PC-9 (cell line): ENCODE data around the gene NCAPH2. TPM values are rescaled to one million over a fixed set of nuclear protein-coding genes. Genes with fewer than 3 reads are reported as not detected.

Experiments
- BruUV-seq: library from RNA; stranded (reverse); fragments of 400-500 nt; replicated peaks from 2 replicates; lab custom pipeline; 2021; lab: Mats Ljungman, UMichigan
- CTCF ChIA-PET: fragments of 300-600 bp; sonication (Branson Sonifier 250); formaldehyde crosslinking; loops from one replicate; lab custom pipeline; 2022; ENCODE audit warnings: antibody characterized with exemption; lab: Charles Lee
- POLR2A ChIA-PET: fragments of 300-600 bp; sonication (Branson Sonifier 250); formaldehyde crosslinking; loops from one replicate; lab custom pipeline; 2022; ENCODE audit warnings: antibody characterized with exemption; ENCODE audit not compliant: unreplicated experiment; lab: Charles Lee
- DNase-seq, 2 experiments: peaks; one replicate each; pipeline versions ENCODE4 v3.0.0 to v3.0.0-alpha.2; 2015 to 2022; ENCODE audit warnings: mixed read lengths in 1 of 2
- H2AFZ ChIP-seq: fragments of 200-600 bp; sonication (generic); 2 replicates; pipeline ENCODE4 v1.8.1; 2017; ENCODE audit warnings: antibody characterized with exemption
- H3F3A ChIP-seq: fragments of 200-600 bp; sonication (generic); 2 replicates; pipeline ENCODE4 v1.8.1; 2017; ENCODE audit warnings: antibody characterized with exemption, mild to moderate bottlenecking, low read depth; ENCODE audit not compliant: insufficient read depth
- H3K27ac ChIP-seq: fragments of 200-600 bp; sonication (generic); 2 replicates; pipeline ENCODE4 v1.6.1; 2016; ENCODE audit warnings: mixed run types
- H3K27me3 ChIP-seq: fragments of 200-600 bp; sonication (generic); 2 replicates; pipeline ENCODE4 v1.6.1; 2016; ENCODE audit warnings: low read depth, mixed run types; ENCODE audit not compliant: insufficient read depth
- H3K36me3 ChIP-seq: fragments of 200-600 bp; sonication (generic); 2 replicates; pipeline ENCODE4 v1.6.1; 2016; ENCODE audit warnings: low read depth, mixed run types
- H3K4me1 ChIP-seq: fragments of 200-600 bp; sonication (generic); replicated peaks from 2 replicates; pipeline ENCODE4 v1.6.1; 2016; ENCODE audit warnings: mixed run types; ENCODE audit not compliant: insufficient read depth
- H3K4me2 ChIP-seq: fragments of 200-600 bp; sonication (generic); 2 replicates; pipeline ENCODE4 v1.6.1; 2017; ENCODE audit warnings: mixed run types
- H3K4me3 ChIP-seq: fragments of 200-600 bp; sonication (generic); 2 replicates; pipeline ENCODE4 v1.6.1; 2016; ENCODE audit warnings: mixed run types
- H3K79me2 ChIP-seq: fragments of 200-600 bp; sonication (generic); 2 replicates; pipeline ENCODE4 v1.6.1; 2017; ENCODE audit warnings: low read depth, mixed run types
- H3K9me2 ChIP-seq: fragments of 200-600 bp; sonication (generic); 2 replicates; pipeline ENCODE4 v1.8.1; 2017; ENCODE audit warnings: mild to moderate bottlenecking; ENCODE audit not compliant: insufficient read depth
- H3K9me3 ChIP-seq: fragments of 200-600 bp; sonication (generic); 2 replicates; pipeline ENCODE4 v1.8.1; 2016; ENCODE audit warnings: low read depth; ENCODE audit not compliant: insufficient read depth
- H4K20me1 ChIP-seq: fragments of 200-600 bp; sonication (generic); 2 replicates; pipeline ENCODE4 v1.8.1; 2017; ENCODE audit not compliant: insufficient read depth
- EZH2 ChIP-seq: fragments of 200-600 bp; sonication (generic); IDR thresholded peaks from 2 replicates; pipeline ENCODE4 v1.8.0; 2017; ENCODE audit warnings: antibody characterized with exemption, low read depth
- intact Hi-C: fragments of 100-400 bp; cut with micrococcal nuclease; formaldehyde crosslinking; loops from one replicate; pipeline ENCODE4 v1.10.0; 2022; ENCODE audit not compliant: unreplicated experiment
- total RNA-seq: library from RNA; stranded (reverse); gene quantifications from 2 replicates; pipeline ENCODE4 v1.2.3, GENCODE V29; 2021
- TF ChIP-seq, protein P1 (sequence below): fragments of 200-600 bp; sonication (generic); conservative IDR thresholded peaks from 2 replicates; pipeline ENCODE4 v1.6.1; 2017; ENCODE audit warnings: mixed run types, antibody characterized with exemption, mild to moderate bottlenecking, moderate library complexity

Gene NCAPH2
- total RNA-seq, 1 experiment from 2014 or later = 58.8 TPM

DNA sequence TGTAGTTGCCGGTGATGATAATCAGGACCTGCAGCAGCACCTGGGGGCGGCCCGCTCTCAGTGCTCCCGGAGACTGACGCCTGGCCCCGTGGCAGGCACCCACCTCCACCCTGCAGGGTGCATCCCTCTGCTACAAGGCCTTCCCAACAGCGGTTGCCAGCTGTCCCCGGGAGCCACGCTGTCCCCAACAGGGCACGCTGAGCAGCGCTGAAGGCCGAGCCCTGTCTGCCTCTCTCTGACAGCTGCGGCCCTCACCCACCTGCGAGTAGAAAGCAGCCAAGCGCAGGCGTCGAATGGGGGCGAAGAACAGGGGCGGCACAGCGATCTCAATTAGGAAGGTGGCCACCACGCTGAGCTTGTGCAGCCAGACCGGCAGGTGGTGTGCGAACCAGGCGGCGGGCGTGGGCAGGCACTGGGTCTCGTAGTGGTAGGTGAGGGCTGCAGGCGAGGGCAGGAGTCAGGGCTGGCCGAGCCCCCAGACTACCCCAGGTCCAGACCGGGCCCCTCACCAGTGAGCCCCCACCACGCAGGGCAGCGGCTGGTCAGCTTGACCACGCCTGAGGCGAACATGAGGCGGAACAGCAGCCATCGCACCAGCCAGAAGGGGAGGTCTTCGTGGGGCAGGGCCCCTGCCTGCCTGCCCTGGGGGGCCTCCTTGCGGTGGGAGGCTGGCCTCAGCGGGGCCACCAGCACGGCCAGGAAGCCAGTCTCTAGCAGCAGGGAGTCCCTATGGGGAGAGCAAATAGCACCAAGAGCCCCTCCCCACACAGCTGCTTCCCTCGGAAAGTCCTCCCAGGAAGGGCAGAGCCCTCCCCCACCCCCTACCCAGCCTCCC, 2.0 kb upstream of the NCAPH2 start:
- peaks cover 19% of the 10 kb centered on the region for H3K4me1 ChIP-seq
- no peak overlapping the region; the same call in 1 of the 2 replicates for H3K4me3 ChIP-seq
- peaks cover 33% of the 10 kb centered on the region for H3K79me2 ChIP-seq
- intact Hi-C loops = loop anchor here (5.0 kb wide), 2 partner anchors 76 to 164 kb away; partner anchors contain the start of genes CHKB and PPP6R2
- ChIA-PET POLR2A (no interaction called here), CTCF (no interaction called here)
- H3K4me2 ChIP-seq = peak overlapping the region; percentile 94
- H3F3A ChIP-seq = peaks cover 11% of the 10 kb centered on the region; the same call in 1 of the 2 replicates
- 0 out of 2 replicates have a peak, but pooled peaks cover 5% of the 10 kb centered on the region for H3K36me3 ChIP-seq
- no peak overlapping the region for H3K27ac ChIP-seq
- peaks cover 9% of the 10 kb centered on the region; the same call in 1 of the 2 replicates for H4K20me1 ChIP-seq
- BruUV-seq = no TSS peak
- no peak overlapping the region for H2AFZ ChIP-seq
- no peaks in the 10 kb centered on the region for H3K9me2 ChIP-seq
- TF ChIP-seq, protein P1, sequence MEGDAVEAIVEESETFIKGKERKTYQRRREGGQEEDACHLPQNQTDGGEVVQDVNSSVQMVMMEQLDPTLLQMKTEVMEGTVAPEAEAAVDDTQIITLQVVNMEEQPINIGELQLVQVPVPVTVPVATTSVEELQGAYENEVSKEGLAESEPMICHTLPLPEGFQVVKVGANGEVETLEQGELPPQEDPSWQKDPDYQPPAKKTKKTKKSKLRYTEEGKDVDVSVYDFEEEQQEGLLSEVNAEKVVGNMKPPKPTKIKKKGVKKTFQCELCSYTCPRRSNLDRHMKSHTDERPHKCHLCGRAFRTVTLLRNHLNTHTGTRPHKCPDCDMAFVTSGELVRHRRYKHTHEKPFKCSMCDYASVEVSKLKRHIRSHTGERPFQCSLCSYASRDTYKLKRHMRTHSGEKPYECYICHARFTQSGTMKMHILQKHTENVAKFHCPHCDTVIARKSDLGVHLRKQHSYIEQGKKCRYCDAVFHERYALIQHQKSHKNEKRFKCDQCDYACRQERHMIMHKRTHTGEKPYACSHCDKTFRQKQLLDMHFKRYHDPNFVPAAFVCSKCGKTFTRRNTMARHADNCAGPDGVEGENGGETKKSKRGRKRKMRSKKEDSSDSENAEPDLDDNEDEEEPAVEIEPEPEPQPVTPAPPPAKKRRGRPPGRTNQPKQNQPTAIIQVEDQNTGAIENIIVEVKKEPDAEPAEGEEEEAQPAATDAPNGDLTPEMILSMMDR = no peak
- no peak for TF ChIP-seq EZH2
- DNase-seq = no peak
- H3K27me3 ChIP-seq = no peaks in the 10 kb centered on the region
- no peaks in the 10 kb centered on the region for H3K9me3 ChIP-seq

DNA sequence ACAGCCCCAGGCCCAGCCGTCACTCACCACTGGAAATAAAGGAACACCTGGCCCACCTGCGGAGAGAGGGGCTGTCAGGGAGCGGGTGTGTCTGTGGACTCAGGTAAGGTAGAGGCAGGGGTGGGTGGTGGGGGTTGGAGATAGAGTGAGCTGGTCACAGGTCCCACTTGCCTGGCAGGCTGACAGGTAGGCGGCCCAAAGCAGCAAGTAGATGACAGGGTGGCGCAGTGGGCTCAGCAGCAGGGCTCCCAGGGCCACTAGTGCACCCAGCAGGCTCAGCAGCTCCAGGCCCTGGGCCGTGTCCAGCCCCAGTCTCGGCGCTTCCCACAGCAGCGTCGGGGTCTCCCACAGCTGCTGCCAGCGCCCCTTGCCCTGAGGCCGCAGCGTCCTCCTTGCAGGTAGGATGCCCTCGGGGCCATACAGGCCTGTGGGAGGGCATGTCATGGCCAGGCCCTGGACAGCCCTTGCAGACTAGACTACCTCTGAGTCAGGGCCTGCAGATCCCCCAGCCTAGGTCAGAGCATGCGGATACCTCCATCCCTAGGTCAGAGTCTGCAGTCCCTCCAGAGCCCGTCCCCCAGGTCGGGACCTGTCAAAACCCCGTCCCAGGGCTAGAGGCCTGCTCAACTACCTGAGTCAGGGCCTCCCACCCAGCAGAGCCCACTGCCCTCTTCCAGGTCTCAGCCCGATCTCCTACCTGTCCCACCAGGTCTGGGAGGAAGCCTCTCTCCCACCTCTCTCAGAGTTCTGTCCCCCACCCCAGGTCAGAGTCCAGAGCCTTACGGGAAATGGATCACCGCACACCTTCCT, 1.2 kb upstream of the NCAPH2 start:
- Histone ChIP-seq H3K27ac (no peak overlapping the region), H3K9me3 (no peaks in the 10 kb centered on the region)
- POLR2A ChIA-PET = no interaction called here

More for the DNA sequence above, 1.2 kb upstream of the NCAPH2 start:
- DNase-seq = no peak
- no peaks in the 10 kb centered on the region for H3K27me3 ChIP-seq
- peak overlapping the region; percentile 97 for H3K4me3 ChIP-seq
- peaks cover 9% of the 10 kb centered on the region for H4K20me1 ChIP-seq
- H3K36me3 ChIP-seq = 0 out of 2 replicates have a peak, but pooled peaks cover 5% of the 10 kb centered on the region
- peak overlapping the region; percentile 94 for H2AFZ ChIP-seq
- H3F3A ChIP-seq = peaks cover 3% of the 10 kb centered on the region; the same call in 1 of the 2 replicates
- peaks cover 19% of the 10 kb centered on the region for H3K4me1 ChIP-seq
- intact Hi-C loops = loop anchor here (5.0 kb wide), 2 partner anchors 75 to 165 kb away; partner anchors contain the start of genes CHKB and PPP6R2
- BruUV-seq = no TSS peak
- CTCF ChIA-PET = no interaction called here
- H3K79me2 ChIP-seq = peaks cover 39% of the 10 kb centered on the region
- H3K9me2 ChIP-seq = no peaks in the 10 kb centered on the region
- TF ChIP-seq EZH2 = no peak
- TF ChIP-seq, protein P1 = no peak
- peak overlapping the region; percentile 94 for H3K4me2 ChIP-seq
